GM12865 (cell line): ENCODE data around the gene CNNM3.

Source experiments
- DNase-seq: peaks from one replicate; pipeline ENCODE4 v3.0.0; 2010; ENCODE audit warnings: low read depth
- H3K4me3 ChIP-seq: 2 replicates; pipeline ENCODE4 v1.5.1; 2011; ENCODE audit warnings: mild to moderate bottlenecking, low read depth, low read length, control low read depth
- TF ChIP-seq, protein P1 (sequence below): IDR thresholded peaks from 2 replicates; pipeline ENCODE4 v1.5.1; 2011; ENCODE audit warnings: low read length, control low read depth, low read depth, inconsistent platforms; ENCODE audit not compliant: insufficient read depth; ENCODE audit errors: missing control alignments

Gene CNNM3

DNA sequence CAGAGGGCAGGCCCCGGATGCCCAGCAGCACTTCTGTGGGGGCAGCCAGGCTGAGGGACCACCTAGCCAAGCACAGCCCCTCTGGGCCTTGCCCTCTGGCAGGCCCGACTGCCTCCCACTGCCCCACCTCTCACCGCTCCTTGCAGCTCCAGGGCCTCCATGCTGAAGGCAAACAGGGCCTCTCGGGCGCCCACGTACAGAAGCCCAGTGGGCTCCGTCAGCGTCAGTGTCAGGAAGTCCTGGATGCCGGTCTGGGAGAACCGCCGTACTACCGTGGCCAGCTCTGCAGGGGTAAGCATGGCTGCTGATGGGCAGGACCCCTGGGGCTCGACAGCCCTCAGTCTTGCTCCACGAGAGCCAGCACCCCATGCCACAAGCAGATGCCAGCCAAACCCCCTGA lies 50.1 kb downstream of the CNNM3 start:
- no peak for DNase-seq

DNA sequence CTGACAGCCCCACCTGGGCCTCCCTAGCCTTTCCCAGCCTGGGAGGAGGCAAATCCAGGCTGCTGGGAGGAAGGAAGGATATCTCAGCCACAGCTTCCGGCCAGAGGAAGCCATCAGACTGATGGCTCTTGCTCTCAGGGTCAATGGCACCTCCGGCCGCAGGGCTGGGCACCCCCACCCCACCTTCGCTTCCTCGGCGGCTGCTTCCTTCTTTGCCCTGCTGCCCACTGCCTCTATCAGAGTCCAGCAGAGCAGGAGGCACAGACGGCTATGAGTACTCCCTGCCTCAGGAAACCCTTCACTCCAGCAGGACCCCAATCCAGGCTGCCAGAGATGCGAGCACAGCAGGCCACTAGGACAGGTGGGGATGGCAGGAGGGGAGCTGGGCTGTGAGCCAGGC lies 50.5 kb downstream of the CNNM3 start:
- no peak for DNase-seq
- H3K4me3 ChIP-seq, result no peak overlapping the region
- TF ChIP-seq, protein P1, sequence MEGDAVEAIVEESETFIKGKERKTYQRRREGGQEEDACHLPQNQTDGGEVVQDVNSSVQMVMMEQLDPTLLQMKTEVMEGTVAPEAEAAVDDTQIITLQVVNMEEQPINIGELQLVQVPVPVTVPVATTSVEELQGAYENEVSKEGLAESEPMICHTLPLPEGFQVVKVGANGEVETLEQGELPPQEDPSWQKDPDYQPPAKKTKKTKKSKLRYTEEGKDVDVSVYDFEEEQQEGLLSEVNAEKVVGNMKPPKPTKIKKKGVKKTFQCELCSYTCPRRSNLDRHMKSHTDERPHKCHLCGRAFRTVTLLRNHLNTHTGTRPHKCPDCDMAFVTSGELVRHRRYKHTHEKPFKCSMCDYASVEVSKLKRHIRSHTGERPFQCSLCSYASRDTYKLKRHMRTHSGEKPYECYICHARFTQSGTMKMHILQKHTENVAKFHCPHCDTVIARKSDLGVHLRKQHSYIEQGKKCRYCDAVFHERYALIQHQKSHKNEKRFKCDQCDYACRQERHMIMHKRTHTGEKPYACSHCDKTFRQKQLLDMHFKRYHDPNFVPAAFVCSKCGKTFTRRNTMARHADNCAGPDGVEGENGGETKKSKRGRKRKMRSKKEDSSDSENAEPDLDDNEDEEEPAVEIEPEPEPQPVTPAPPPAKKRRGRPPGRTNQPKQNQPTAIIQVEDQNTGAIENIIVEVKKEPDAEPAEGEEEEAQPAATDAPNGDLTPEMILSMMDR, result no peak

More for the DNA sequence above, 50.1 kb downstream of the CNNM3 start:
- TF ChIP-seq, protein P1, result no peak
- H3K4me3 ChIP-seq, result no peak overlapping the region

DNA sequence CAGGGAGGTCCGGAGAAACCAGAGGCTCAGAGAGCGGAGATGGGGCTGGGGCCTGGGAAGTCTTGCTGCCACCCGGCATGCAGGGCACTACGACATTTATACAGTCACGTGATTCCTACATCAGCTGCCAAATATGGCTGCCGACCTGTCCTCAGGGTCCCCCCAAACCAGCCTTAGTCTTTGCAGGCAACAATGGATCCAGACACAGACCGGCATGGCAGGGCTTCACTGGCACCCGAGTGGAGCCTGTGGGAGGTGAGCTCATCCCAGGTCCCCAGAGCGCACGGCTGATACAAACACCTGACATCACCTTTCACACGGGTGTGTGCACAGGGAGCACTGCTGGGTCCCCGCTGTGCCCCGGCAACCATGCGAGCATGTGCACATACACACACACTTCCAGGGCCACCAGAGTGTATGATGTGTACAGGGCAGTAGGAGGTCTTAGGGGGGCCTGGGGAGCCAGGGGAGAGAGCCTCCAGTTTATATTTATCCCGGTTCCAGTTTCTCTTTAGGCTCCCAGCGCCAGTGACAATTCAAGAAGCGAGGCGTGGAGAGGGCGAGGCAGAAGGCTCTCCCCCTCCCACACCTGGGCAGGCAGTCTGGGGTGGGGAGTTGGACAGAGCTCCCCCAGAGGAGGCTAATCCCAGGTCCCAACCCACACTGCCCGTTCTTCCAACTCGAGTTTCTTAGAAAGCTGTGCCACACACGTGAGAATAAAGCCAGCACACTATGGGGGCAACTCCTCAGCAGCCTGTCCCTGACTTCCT lies 51.1 kb downstream of the CNNM3 start:
- no peak for DNase-seq
- H3K4me3 ChIP-seq, result peak overlapping the region; percentile 85
- TF ChIP-seq, protein P1, result no peak

GRCh38 chr2:96867756-96868554 lies 51.9 kb downstream of the CNNM3 start:
- no peak for DNase-seq
- H3K4me3 ChIP-seq, result peak overlapping the region; percentile 85
- TF ChIP-seq, protein P1, result no peak

- DNase-seq, result peak; percentile 90
- TF ChIP-seq, protein P1, result peak; percentile 68
- peak overlapping the region; percentile 85 for H3K4me3 ChIP-seq
Observed at GRCh38 chr2:96868555-96869280, 52.6 kb downstream of the CNNM3 start.

GRCh38 chr2:96869281-96869821 lies 53.3 kb downstream of the CNNM3 start:
- no peak for DNase-seq
- TF ChIP-seq, protein P1, result no peak
- H3K4me3 ChIP-seq, result peak overlapping the region; percentile 85
